ENCODE results near the gene STXBP2. TPM values are rescaled to one million over a fixed set of nuclear protein-coding genes. Genes with fewer than 3 reads are reported as not detected.
A peak's percentile ranks its signal among the peaks of the same experiment; 100 is the strongest.

The STXBP2 gene
- total RNA-seq, 1 donor from 2014 or later: 32.8 TPM

- Mint-ChIP-seq H3K27ac (ENCODE audit: unreplicated experiment) (peak overlapping the region; percentile 74), H3K9me3 (ENCODE audit: unreplicated experiment) (peaks cover 7% of the 10 kb centered on the region), H3K36me3 (ENCODE audit: unreplicated experiment) (peaks cover 6% of the 10 kb centered on the region), H3K4me3 (ENCODE audit: unreplicated experiment) (peak overlapping the region; percentile 61), H3K27me3 (ENCODE audit: unreplicated experiment) (peaks cover 8% of the 10 kb centered on the region), H3K4me1 (ENCODE audit: low read depth, unreplicated experiment) (peaks cover 14% of the 10 kb centered on the region)
- TF ChIP-seq CTCF (IDR thresholded peaks at IDR 0.05; ENCODE audit: partially characterized antibody, unreplicated experiment): no peak
- DNase-seq: peak; percentile 36
These were observed 42.3 kb downstream of the STXBP2 start for GRCh38 chr19:7678971-7679751.

GRCh38 chr19:7679771-7680605 is 43.1 kb downstream of the STXBP2 start:
- no peak overlapping the region for H3K27ac Mint-ChIP-seq (ENCODE audit: unreplicated experiment)
- TF ChIP-seq CTCF (IDR thresholded peaks at IDR 0.05; ENCODE audit: partially characterized antibody, unreplicated experiment): no peak
- peaks cover 7% of the 10 kb centered on the region for H3K9me3 Mint-ChIP-seq (ENCODE audit: unreplicated experiment)
- H3K4me3 Mint-ChIP-seq (ENCODE audit: unreplicated experiment): peak overlapping the region; percentile 76
- H3K27me3 Mint-ChIP-seq (ENCODE audit: unreplicated experiment): peaks cover 8% of the 10 kb centered on the region
- peaks cover 14% of the 10 kb centered on the region for H3K4me1 Mint-ChIP-seq (ENCODE audit: low read depth, unreplicated experiment)
- no peaks in the 10 kb centered on the region for H3K36me3 Mint-ChIP-seq (ENCODE audit: unreplicated experiment)
- DNase-seq: no peak

GRCh38 chr19:7680606-7681339 is 43.9 kb downstream of the STXBP2 start, which contains the start of gene TRAPPC5:
Gene TRAPPC5, plus strand, starts transcription at chr19:7680833. Its CDS starts 1,421 bp downstream, at chr19:7682254.
- peak; percentile 93 for DNase-seq
- Mint-ChIP-seq H3K4me1 (ENCODE audit: low read depth, unreplicated experiment) (peaks cover 20% of the 10 kb centered on the region), H3K27ac (ENCODE audit: unreplicated experiment) (peak within 1 kb of the TSS; percentile 90), H3K27me3 (ENCODE audit: unreplicated experiment) (peaks cover 8% of the 10 kb centered on the region), H3K4me3 (ENCODE audit: unreplicated experiment) (peak within 1 kb of the TSS; percentile 90), H3K36me3 (ENCODE audit: unreplicated experiment) (no peaks in the 10 kb centered on the region), H3K9me3 (ENCODE audit: unreplicated experiment) (peaks cover 10% of the 10 kb centered on the region)
- TF ChIP-seq CTCF (IDR thresholded peaks at IDR 0.05; ENCODE audit: partially characterized antibody, unreplicated experiment): peak; percentile 94

- no peaks in the 10 kb centered on the region for H3K36me3 Mint-ChIP-seq (ENCODE audit: unreplicated experiment)
- peak overlapping the region; percentile 90 for H3K4me3 Mint-ChIP-seq (ENCODE audit: unreplicated experiment)
- peak overlapping the region; percentile 90 for H3K27ac Mint-ChIP-seq (ENCODE audit: unreplicated experiment)
- peaks cover 10% of the 10 kb centered on the region for H3K9me3 Mint-ChIP-seq (ENCODE audit: unreplicated experiment)
- peaks cover 10% of the 10 kb centered on the region for H3K27me3 Mint-ChIP-seq (ENCODE audit: unreplicated experiment)
- H3K4me1 Mint-ChIP-seq (ENCODE audit: low read depth, unreplicated experiment): peaks cover 20% of the 10 kb centered on the region
- DNase-seq: peak; percentile 86
- no peak for TF ChIP-seq CTCF (IDR thresholded peaks at IDR 0.05; ENCODE audit: partially characterized antibody, unreplicated experiment)
These were observed 44.6 kb downstream of the STXBP2 start for GRCh38 chr19:7681340-7682174.

All from glutamatergic neuron (in vitro differentiated cells).